HG03571 (cell line): ENCODE measurements around the gene RGS6.

Source experiments
- ATAC-seq: cut with Tn5 transposase; IDR thresholded peaks from one replicate; pipeline ENCODE4 v1.9.1; 2021; ENCODE audit not compliant: unreplicated experiment

RGS6 gene

GRCh38 chr14:72305561-72305960, 373.3 kb downstream of the RGS6 start:
- no peak for ATAC-seq

DNA sequence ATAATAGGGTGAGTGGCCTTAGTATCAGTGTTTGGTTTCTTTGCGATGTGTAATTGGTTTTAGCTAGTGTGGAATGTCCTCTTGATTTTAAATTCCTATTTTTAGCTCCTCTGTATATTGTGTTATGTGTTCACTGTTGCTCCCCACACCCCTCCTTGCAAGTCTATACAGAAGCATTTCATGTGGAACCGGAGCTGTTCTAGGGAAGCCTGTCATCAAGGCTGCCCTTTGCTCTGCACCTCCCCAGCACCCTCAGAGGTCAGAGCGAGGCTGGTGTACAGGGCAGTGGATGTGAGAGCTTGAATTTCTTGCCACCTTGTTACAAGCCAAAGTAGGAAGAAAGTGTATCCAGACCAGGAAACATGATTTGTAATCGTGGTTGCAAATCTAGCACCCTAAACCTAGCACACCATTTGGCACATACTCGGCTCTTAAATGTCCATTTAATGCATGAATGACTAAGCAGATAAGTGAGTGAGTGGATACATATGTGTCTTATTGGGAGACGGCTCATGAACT, 376.8 kb downstream of the RGS6 start:
- ATAC-seq: no peak

GRCh38 chr14:72311116-72311515, 378.9 kb downstream of the RGS6 start:
- no peak for ATAC-seq

DNA sequence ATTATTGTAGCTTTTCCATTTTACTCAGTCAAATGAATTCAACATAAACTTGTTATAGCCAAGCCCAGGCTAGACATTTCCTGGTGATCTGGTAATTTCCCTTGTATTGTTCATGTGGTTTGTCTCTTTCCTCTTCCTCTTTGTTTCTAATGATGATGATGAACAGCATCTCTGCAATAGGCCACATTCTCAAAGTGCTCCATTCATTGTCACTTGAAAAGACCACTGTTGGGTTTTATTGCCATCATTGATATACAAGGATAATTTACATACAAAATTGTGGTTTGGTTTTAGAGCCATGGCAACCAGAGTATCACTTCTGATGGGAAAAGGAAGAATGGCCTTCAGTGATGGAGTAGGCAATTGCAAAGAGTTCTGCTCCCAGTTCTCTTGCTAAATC, 379.3 kb downstream of the RGS6 start:
- no peak for ATAC-seq

GRCh38 chr14:72314808-72315435, 382.7 kb downstream of the RGS6 start:
- ATAC-seq: no peak

- ATAC-seq: no peak
These were observed 383.5 kb downstream of the RGS6 start for GRCh38 chr14:72315714-72316113.

DNA sequence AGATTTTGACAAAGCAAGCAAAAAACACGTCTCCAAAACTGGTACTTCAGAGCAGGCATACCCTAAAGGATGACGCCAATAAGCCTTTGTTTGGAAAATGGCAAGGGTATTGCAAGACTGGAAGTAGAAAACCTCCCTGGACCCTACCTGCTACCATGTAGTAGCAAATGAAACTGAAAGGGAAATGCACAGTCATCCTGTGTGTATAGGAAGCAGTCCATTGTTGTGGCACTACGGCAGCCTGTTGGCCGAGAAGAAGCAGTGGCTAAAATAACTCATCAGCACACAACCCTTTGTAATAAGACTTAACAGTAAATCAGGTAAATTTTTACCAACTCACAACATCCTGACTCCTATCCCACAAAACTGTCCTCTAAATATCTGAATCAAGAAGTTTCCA, 386.4 kb downstream of the RGS6 start:
- no peak for ATAC-seq

- ATAC-seq: no peak
These were observed 399.8 kb downstream of the RGS6 start for GRCh38 chr14:72332046-72332445.

- no peak for ATAC-seq
These were observed 400.6 kb downstream of the RGS6 start for GRCh38 chr14:72332871-72333270.

DNA sequence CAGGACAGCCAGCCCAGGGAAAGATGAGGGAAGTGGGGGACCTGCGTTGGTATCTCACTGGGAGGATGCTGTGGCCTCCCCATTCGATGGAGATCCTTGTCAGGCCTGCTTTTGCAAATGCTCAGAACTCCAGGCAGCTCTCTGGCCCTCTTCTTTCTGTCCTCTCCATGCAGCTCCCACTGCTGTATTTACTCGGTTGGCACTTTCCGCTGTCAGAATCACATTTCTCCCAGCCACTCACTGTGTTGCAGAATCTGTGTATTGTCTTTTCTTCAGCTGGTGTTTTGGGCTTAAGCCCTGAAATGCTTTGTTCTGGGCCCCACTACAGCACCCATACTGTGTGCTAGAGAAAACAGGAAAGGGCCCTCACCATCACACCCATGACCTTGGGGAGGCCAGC, 401.1 kb downstream of the RGS6 start:
- ATAC-seq: no peak

DNA sequence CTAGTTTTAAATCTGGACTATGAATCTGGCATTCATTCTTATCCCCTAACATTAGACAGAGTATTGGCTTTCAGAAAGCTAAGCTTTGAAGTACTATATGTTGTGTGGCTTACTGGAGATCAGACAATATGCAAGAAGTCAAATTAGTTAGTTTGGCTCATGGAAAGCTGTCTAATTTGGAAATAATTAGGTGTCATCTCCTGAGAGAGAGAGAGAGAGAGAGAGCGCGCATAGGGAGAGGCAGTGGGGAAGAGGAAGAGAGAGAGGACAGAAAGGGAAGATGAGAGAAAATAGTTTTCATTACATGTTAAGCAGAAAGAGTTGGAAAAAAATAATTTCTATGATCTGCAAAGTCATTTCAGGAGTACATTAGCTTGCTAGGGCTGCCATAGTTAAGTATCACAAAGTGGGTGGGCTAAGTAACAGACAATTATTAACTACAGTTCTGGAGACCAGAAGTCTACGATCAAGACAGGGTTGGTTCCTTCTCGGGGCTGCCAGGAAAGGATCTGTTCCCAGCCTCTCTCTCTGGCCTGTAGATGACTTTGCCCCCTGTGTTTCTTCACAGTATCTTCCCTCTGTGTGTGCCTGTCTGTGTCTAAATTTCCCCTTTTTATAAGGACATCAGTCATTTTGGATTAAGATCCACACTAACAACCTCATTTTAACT, 404.2 kb downstream of the RGS6 start:
- ATAC-seq: no peak

DNA sequence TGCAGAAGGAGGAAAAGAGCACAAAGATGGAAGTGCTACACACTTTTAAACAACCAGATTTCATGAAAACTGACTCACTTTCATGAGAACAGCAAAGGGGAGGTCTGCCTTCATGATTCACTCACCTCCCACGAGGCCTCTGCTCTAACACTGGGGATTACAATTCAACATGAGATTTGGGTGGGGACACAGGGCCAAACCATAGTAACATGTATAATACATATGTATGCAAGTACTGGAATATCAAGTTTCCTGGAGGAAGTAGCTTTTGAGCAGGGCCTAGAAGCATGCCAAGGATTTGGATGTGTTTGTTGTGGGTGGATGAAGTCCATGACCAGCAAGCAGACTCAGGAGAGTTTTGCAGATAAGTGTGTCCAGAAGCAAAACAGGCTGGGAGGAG, 409.0 kb downstream of the RGS6 start:
- ATAC-seq: no peak

GRCh38 chr14:72341686-72342085, 409.5 kb downstream of the RGS6 start:
- ATAC-seq: no peak

- no peak for ATAC-seq
These were observed 414.9 kb downstream of the RGS6 start for GRCh38 chr14:72347118-72347517.

GRCh38 chr14:72350215-72350614, 418.0 kb downstream of the RGS6 start:
- no peak for ATAC-seq

GRCh38 chr14:72352012-72352411, 419.8 kb downstream of the RGS6 start:
- no peak for ATAC-seq

DNA sequence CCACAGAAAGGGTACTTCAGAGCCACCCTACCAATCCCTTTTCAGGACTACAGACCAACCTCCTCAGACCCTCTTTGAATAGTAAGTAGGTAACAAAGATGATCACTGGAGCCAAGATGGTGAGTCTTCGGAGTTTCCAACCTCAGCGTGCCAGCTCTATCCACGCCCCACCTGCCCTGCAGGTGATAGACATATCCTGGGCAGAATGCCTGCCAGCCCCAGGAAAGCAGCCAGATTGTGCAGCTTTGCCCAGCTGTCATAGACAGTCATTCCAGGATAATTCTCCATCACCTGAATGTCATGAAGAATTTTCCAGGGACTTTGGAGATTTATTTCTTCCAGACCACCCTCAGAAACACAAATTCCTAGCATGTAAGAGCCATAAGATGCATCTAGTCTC, 434.4 kb downstream of the RGS6 start:
- ATAC-seq: no peak

- no peak for ATAC-seq
These were observed 436.9 kb downstream of the RGS6 start for GRCh38 chr14:72369106-72369505.

- no peak for ATAC-seq
These were observed 444.8 kb downstream of the RGS6 start for GRCh38 chr14:72377016-72377415.

DNA sequence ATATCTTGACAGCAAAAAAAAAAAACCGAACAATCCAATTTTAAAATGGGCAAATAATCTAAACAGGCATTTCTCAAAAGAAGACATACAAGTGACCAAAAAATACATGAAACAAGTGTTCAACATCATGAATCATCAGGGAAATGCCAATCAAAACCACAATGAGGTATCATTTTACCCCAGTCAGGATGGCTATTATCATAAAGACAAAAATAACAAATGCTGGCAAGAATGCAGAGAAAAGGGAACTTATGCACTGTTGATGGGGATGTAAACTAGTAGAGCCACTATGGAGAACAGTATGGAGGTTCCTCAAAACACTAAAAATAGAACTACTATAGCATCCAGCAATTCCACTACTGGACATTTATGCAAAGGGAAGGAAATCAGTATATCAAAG, 448.2 kb downstream of the RGS6 start:
- ATAC-seq: no peak

DNA sequence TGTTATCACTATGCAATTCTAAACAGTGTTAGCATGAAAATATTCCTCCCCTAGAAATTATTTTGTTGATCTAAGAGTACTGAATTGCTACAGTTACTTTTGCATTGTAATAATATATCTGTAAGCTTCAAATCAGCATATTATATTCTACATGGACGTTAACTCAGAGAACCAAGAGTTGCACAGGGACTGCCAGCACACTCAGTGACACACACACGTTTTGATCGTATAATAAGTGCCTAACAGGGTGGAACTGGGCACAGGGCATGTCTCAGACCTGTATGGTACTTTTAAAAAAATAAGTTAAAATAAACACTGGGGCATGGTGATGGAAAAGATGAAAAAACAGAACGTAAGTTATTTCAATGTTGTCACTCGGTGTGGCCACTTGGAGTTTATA, 451.6 kb downstream of the RGS6 start:
- ATAC-seq: no peak

- ATAC-seq: no peak
These were observed 455.5 kb downstream of the RGS6 start for GRCh38 chr14:72387726-72388125.

DNA sequence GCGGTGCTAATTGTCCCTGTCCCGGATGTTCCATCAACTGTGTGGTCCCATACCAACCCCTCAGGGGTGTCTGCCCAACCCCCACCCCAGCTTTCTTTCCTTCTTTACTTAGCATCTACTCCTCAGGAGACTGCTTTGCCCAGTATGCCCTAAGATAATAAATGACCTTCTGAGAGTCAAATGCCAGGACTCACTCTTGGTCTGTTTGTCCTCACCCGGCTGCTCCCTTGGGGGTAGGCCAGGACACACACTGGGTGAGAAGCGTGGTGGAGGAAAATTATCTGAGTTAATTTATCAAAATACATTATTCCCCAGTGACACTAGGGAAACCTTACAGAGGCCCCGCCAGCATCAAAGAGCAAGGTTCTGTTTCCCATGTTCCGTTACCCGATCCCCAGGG, 457.0 kb downstream of the RGS6 start:
- ATAC-seq: no peak
